NCI-H1105 (cell line): Measurements from ENCODE around the gene NLRP3.
"Not testable (repeated sequence)": the region's sequence is repeated elsewhere in the genome, so short reads cannot be mapped to it uniquely, and the experiment has no call there.

Experiments
- DNase-seq: peaks from one replicate; lab custom pipeline; 2025; lab: John Stamatoyannopoulos, UW

The NLRP3 gene

DNA sequence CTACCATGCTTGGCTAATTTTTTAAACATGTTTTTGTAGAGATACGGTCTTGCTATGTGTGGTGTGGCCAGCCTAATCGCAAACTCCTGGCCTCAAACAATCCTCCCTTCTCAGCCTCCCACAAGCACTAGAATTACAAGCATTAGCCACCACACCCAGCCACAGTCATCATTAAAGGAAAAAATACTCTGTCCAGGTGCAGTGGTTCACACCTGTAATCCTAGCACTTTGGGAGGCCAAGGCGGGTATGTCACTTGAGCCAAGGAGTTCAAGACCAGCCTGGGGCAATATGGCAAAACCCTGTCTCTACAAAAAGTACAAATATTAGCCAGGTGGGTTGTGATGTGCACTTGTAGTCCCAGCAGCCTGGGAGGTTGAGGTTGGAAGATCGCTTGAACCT is 25.0 kb upstream of the NLRP3 start:
- no peak for DNase-seq

DNA sequence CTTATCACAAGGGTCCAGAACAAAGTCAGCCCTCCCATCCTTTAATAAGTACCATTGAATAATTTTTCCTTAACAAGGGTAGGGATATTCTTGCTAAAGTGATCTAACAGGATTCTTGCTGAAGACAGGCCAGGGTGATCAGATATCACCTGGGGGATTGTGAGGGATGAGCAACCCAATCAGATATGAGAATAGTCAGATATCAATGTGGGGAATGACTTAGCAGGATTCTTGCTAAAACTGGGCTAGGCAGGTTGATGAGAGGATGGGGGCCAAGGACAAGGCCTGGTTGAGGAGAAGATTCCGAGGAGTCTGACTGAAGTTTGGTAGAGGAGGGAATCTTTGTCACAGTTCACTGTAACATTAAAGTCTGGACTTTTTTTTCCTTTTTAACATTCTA is 23.9 kb upstream of the NLRP3 start:
- DNase-seq = no peak

DNA sequence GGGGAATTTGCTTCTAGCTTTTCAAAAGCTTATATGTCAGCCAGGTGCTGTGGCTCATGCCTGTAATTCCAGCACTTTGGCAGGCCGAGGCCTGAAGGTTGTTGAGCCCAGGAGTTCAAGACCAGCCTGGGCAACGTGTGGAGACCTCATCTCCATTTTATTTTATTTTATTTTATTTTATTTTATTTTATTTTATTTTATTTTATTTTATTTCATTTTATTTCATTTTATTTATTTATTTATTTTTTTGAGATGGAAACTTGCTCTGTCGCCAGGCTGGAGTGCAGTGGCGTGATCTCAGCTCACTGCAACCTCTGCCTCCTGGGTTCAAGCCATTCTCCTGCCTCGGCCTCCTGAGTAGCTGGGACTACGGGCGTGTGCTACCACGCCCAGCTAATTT is 20.9 kb upstream of the NLRP3 start:
- not testable (repeated sequence) for DNase-seq

DNA sequence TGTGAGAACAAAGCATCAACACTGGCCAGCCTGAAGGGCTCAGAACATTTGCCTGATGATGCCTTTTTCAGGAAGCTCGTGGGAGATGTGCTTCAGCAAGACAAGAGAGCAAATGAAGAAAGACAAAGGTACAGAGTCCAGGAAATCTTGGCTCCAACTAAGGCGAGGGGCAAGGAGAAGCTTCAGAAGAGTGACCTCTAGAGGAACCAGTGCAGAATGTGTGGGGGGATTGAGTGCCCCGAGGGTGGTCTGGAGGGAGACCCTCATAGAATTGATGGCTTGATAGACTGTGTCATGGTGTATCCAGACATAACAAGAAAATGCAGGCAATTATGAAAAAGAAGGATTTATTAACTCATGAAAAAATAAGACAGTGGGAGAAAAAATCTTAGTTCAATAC is 15.3 kb upstream of the NLRP3 start:
- no peak for DNase-seq

DNA sequence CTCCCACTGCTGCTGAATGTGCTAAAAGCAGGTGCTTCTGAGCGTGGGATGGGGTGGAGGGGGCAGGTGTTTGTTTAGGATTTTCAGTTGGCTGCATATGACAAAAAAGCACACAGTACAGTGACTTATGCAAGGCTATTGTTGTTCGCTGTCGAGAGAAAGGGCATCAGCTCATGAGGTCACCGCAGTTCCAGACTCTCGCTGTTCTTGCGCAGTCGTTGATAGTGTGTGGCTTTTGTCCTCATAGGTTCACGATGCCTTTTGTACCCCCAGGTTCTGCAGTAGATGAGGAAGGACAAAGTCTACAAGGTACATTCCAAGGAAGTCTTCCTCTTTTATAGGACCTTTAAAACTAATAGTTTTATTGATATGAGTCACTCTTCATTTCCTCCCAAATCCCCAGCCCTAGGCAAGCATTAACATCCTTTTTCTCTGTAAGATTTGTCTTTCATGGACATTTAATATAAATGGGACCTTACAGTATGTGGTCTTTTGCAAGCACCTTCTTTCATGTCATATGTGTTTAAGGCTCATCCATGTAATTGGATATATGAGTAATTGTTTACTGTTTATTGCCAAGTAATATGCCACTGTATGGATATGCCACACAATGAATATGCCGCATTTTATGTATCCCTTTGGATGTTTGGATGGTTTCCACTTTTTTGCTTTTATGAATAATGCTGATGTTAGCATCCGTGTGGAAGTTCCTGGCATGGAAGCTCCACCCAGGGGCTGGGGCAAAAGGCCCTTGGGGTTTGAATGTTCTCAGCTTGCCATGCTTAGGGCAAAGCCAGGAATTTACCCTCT is 14.5 kb upstream of the NLRP3 start:
- DNase-seq = no peak

DNA sequence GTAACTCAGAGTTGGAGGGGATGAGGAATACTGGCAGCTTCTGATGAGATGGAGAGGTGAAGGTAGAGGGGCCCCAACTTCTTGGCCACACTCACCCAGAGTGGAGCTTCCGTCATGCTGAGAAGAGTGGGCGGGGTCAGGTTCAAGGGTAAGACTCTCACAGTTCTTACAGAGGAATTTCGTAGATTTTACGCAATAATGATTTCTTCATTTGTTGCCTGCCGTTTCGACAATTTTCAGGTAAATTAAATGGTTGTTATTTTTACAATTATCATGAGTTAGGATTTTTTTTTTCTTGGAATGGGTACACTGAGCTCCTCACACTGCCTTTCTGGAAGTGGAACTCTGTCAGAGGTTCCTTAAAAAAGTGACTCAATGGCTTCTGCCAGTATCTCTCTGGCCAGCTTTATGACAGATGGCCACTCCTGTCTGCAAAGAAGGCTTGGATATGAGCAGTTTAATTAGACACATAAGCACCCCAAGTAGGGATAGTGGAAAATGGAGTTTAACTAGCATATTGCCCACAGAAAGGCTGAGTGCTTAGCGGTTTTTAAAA is 13.8 kb upstream of the NLRP3 start:
- no peak for DNase-seq

DNA sequence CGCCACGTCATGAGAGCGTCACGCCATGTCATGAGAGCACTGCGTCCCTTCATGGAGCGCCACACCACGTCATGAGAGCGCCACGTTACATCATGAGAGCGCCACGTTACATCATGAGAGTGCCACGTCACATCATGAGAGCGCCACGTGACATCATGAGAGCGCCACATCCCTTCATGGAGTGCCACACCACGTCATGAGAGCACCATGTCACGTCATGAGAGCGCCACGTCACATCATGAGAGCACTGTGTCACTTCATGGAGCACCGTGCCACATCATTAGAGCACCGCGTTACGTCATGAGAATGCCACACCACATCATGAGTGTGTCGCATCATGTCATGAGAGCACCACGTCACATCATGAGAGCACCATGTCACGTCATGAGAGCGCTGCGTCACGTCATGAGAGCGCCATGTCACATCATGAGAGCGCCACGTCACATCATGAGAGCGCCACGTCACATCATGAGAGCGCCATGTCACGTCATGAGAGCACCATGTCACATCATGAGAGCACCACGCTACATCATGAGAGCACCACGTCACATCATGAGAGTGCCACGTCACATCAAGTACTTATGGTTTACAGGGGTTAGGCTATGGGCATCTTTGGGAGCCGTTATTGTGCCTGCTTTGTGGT is 9.8 kb upstream of the NLRP3 start:
- DNase-seq = no peak

DNA sequence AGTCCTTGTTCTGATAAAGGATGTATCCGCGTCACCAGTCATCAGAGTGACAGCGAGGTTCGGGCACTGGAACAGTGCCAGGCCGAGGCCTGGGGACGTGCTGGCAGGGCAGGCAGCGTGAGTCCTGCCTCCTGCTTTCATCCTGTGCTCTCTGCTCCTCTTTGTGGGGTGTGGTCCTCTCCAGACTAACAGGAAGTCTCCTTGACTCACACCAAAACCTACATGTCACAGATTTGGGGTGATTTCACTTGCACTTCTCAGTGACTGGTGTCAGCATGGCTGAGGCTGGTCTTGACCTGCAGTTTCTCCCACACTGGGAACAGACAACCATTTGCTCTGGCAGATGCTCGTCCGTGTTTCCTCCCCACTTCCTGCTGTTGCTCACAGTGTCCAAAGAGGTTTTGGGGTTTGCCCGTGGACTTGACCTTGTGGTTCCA is 8.8 kb upstream of the NLRP3 start:
- DNase-seq = no peak

DNA sequence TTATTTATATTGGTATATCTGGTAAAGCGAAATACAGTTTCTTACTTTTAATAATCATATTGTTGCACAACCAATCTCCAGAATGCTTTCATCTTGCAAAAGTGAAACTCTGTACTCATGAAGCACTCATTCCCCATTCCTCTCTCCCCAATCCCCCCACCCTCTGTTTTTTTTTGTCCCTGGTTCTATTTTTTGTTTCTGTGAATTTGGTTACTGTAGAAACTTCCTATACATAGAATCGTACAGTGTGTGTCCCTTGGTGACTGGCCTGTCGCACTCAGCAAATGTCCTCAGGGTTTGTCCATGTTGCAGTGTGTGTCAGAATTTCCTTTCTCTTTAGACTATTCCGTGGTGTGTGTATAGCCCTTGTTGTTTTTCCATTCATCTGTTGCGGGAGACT is 7.9 kb upstream of the NLRP3 start:
- DNase-seq = no peak

DNA sequence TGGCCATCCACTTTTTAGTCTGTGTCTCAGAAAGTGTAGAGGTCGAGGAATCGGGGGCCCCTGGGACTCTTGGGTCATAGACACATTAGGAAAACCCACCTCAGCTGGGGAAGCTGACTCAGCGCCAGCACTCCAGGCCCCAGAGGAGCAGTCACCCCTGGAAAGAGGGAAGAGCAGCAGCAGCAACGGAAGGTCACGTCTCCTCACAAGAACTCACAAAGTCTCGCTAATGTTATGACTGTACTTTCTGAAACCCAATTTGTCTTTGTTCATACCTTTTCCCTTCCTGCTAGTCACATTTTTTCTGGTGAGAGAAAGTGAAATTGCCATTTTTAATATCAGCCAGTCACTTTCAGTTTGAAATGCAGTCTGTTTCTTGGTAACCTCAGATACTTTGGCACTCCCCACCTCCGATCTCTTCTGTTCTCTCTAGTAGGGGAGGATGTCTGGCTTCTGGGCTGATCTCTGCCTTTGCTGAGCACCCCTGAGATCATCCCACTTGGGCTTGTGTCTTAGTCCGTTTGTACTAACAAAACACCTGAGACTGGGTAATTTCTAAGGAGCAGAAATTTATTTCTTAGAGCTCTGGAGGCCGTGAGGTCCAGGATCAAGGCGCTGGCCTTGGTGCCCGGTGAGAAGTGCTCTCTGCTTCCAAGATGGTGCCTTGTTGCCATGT is 6.0 kb upstream of the NLRP3 start:
- DNase-seq = no peak

DNA sequence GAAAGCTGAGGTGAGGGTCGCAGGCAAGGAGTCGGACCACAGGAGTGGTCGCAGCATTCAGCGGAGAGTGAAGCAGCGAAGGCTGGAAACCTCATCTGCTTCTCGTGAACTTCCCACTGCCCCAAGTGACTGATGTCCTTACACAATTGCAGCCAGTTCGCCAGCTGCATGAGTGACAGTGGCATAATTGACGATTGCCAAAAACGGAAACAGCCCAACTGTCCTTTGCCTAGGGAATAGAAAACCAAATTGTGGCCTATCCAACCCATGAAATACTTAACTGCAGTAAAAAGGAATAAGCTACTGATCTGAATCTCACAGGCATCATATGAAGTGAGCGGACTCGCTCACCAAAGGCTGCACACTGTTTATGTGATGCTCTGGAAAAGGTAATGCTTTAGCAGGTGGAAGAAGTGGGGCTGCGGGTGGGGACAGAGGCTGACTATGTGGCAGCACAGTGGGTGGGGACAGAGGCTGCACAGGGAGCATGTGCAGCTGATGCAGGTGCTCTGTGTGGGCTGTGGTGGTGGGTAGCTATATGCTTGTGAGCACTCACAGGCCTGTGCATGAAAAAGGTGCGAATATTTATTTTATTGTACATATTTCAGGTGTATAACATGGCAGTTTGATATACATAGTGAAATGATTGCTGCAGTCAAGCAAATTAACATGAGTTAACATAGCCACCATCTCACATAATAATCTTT is 4.2 kb upstream of the NLRP3 start:
- no peak for DNase-seq

DNA sequence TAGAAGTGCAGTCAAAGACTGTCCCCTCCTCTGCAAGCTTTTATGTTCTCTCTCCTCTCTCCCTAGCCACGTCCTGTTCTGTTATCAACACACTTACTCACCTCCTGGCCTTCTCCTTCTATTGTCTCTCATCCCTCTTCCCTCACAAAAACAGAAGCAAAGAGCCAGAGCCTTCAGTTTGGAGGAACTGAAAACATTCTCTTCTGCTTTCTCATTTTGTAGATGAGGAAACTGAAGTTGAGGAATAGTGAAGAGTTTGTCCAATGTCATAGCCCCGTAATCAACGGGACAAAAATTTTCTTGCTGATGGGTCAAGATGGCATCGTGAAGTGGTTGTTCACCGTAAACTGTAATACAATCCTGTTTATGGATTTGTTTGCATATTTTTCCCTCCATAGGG is 1.9 kb downstream of the NLRP3 start:
- DNase-seq = no peak

DNA sequence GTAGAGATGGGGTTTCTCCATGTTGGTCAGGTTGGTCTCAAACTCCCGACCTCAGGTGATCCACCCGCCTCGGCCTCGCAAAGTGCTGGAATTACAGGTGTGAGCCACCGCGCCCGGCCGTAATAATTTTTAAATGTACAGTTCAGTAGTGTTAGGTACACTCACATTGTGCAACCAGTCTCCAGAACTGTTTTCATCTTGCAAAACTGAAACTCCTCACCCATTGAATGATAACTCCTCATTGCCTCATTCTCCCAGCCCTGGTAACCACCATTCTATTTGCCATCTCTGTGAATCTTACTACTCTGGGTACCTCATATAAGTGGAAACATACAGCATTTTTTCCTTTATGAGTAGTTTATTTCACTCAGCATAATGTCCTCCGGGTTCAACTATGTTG is 3.4 kb downstream of the NLRP3 start:
- no peak for DNase-seq

DNA sequence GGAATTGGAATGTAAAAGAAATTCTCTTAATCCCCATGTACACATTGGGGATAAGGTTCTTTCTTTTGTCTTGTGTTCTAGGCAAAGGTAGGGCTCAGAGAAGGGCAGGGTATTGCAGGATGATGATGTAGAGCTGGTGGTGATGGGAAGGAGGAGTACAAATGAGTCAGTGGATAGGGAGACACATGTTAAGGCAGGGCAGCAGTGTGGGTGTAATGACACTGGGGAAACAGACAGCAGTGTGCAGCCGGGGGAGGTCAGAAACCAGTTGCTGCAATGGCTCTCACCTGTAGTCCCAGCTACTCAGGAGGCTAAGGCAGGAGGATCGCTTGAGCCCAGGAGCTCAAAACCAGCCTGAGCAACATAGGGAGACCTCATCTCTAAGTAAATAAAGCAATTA is 5.1 kb downstream of the NLRP3 start:
- no peak for DNase-seq

DNA sequence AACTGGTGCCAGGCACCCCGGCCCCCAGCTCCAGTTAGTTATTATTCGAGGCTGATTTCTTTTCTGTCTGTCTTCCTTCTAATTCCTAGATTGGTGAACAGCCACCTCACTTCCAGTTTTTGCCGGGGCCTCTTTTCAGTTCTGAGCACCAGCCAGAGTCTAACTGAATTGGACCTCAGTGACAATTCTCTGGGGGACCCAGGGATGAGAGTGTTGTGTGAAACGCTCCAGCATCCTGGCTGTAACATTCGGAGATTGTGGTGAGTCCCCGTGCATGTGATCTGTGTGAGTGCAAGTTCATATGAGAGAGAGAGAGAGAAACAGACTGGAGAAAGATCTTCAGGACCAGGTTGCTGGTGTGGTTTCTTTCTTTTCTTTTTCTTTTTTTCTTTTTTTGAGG is 13.5 kb downstream of the NLRP3 start:
- DNase-seq = no peak

DNA sequence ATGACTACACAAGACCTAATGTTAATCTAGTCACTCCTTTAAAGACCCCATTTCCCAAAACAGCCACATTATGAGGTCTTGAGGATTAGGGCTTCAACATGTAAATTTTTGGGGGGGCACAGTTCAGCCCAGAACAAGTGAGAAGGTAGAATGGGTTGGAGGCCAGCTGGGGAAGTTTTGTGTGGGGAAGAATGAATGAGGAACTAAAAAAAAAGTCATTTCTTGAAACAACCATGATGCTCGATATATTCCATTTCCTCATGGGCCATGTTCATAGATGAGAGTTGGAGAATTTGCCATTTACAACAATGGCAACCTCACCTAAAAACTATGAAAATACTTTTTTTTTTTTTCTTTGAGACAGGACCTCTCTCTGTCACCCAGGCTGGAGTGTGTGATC is 14.5 kb downstream of the NLRP3 start:
- no peak for DNase-seq

DNA sequence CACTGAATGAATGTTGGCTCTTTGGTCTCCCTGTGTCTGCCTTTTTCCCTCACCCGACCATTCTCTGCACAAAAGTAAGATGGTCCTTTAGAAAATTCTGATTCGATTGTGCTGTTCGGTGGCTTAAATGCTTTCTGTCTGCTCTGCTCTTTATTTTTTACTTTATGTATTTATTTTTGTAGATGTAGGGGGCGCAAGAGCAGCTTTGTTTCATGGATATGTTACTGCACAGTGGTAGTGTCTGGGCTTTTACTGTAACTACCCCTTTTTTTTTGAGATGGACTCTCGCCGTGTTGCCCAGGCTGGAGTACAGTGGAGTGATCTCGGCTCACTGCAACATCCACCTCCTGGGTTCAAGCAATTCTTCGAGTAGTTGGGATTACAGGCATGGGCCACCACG is 15.7 kb downstream of the NLRP3 start:
- no peak for DNase-seq

DNA sequence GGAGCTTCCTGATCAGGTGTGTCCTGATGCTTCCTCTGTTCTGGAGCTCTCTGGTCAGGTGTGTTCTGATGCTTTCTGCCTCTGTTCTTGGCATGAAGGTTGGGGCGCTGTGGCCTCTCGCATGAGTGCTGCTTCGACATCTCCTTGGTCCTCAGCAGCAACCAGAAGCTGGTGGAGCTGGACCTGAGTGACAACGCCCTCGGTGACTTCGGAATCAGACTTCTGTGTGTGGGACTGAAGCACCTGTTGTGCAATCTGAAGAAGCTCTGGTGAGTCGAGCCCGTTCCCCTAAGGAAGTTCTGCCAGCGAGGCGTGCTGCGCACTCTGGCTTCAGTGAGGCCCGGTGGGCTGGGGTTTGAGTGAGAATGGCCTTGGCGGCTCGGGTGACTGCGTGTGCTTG is 18.0 kb downstream of the NLRP3 start:
- no peak for DNase-seq

DNA sequence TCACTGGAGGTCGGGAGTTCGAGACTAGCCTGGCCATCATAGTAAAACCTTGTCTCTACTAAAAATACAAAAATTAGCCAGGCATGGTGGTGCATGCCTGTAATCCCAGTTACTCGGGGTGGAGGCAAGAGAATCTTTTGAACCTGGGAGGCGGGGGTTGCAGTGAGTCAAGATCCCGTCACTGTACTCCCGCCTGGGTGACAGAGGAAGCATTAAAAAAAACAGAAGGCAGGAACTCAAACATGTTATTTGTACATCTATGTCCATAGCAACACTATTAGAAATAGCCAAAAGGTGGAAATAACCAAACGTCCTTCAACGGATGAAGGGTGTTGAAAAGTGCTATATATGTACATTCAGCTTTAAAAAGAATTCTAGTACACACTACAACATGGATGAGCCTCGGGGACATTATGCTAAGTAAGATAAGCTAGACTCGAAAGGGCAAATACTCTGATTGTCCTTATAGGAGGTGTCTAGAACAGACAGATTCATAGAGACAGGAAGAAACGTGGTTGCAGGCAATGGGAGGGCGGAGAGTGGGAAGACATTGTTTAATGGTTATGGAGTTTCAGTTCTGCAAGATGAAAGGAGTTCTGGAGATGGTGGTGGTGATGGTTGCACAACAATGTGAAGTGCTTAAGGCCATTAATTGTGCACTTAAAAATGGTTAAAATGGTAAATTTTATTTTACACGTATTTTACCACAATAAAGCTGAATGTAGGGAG is 19.2 kb downstream of the NLRP3 start:
- DNase-seq = no peak

DNA sequence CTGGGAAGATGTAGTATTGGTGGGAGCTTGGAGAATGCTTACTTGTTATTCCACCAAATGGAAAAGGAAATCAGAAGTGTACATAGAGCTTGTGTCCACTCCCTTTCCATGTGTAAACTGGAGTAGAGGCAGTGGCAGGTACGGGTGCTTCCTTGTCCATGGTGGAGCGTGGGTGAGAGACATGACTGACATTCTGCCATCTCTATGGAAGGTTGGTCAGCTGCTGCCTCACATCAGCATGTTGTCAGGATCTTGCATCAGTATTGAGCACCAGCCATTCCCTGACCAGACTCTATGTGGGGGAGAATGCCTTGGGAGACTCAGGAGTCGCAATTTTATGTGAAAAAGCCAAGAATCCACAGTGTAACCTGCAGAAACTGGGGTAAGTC is 19.8 kb downstream of the NLRP3 start:
- DNase-seq = no peak
